22Rv1 (cell line): ENCODE results near the gene INPPL1.
"Not testable (repeated sequence)": the region's sequence is repeated elsewhere in the genome, so short reads cannot be mapped to it uniquely, and the experiment has no call there.

ENCODE experiments used
- ZFX ChIP-seq: fragments of 450-650 bp; IDR thresholded peaks from 2 replicates; pipeline ENCODE4 v1.6.1; 2017; ENCODE audit warnings: antibody characterized with exemption, borderline replicate concordance
- TF ChIP-seq, protein P1 (sequence below): fragments of 450-650 bp; IDR thresholded peaks from 2 replicates; pipeline ENCODE4 v1.5.1; 2017; ENCODE audit warnings: mild to moderate bottlenecking

DNA sequence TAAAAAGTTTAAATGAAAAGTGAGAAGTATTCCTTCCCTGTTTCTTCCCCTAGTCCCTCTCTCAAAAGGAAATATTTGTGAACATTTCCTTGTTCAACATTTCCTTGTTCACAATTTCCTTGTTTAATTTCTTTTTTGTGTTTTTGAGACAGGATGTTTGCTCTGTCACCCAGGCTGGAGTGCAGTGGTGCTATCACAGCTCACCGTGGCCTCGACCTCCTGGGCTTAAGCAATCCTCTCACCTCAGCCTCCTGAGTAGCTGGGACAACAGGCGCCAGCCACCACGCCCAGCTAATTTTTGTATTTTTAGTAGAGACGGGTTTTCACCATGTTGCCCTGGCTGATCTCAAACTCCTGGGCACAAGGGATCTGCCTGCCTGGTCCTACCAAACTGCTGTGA is 42.4 kb downstream of the INPPL1 start:
- TF ChIP-seq, protein P1, sequence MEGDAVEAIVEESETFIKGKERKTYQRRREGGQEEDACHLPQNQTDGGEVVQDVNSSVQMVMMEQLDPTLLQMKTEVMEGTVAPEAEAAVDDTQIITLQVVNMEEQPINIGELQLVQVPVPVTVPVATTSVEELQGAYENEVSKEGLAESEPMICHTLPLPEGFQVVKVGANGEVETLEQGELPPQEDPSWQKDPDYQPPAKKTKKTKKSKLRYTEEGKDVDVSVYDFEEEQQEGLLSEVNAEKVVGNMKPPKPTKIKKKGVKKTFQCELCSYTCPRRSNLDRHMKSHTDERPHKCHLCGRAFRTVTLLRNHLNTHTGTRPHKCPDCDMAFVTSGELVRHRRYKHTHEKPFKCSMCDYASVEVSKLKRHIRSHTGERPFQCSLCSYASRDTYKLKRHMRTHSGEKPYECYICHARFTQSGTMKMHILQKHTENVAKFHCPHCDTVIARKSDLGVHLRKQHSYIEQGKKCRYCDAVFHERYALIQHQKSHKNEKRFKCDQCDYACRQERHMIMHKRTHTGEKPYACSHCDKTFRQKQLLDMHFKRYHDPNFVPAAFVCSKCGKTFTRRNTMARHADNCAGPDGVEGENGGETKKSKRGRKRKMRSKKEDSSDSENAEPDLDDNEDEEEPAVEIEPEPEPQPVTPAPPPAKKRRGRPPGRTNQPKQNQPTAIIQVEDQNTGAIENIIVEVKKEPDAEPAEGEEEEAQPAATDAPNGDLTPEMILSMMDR: not testable (repeated sequence)
- TF ChIP-seq ZFX: not testable (repeated sequence)
